Measurements from ENCODE around the gene RPL35. TPM values are rescaled to one million over a fixed set of nuclear protein-coding genes. Genes with fewer than 3 reads are reported as not detected.

RPL35 gene
- total RNA-seq, 1 donor from 2014 or later: 2,553 TPM

GRCh38 chr9:124878021-124878420 is 16.3 kb upstream of the RPL35 start:
- no peak for DNase-seq (ENCODE audit: low spot score)
- H3K27ac Mint-ChIP-seq: no peak overlapping the region
- Histone ChIP-seq H3K4me1 (peaks cover 14% of the 10 kb centered on the region), H3K79me2 (ENCODE audit: low read depth) (peaks cover 7% of the 10 kb centered on the region), H3K4me2 (no peak overlapping the region), H3K27me3 (no peaks in the 10 kb centered on the region), H3K27ac (no peak overlapping the region), H3K9ac (no peak overlapping the region), H2AFZ (replicated peaks) (no peak overlapping the region), H3K36me3 (no peaks in the 10 kb centered on the region), H4K20me1 (ENCODE audit: low read depth) (peaks cover 20% of the 10 kb centered on the region), H3K4me3 (no peak overlapping the region), H3K9me3 (ENCODE audit: low read depth) (no peaks in the 10 kb centered on the region), H3F3A (ENCODE audit: low read depth) (peaks cover 21% of the 10 kb centered on the region)
- H3K27me3 Mint-ChIP-seq (ENCODE audit: insufficient read depth, low read depth): peaks cover 4% of the 10 kb centered on the region
- H3K36me3 Mint-ChIP-seq: peaks cover 17% of the 10 kb centered on the region
- TF ChIP-seq EZH2phosphoT487 (IDR thresholded peaks at IDR 0.05): no peak
- TF ChIP-seq CTCF (IDR thresholded peaks at IDR 0.05): no peak
- TF ChIP-seq EZH2 (IDR thresholded peaks at IDR 0.05): no peak
- no peak overlapping the region for H3K4me3 Mint-ChIP-seq
- H3K4me1 Mint-ChIP-seq: no peaks in the 10 kb centered on the region
- no peaks in the 10 kb centered on the region for H3K9me3 Mint-ChIP-seq

- Histone ChIP-seq H3K36me3 (no peaks in the 10 kb centered on the region), H3K4me1 (peaks cover 14% of the 10 kb centered on the region), H3F3A (ENCODE audit: low read depth) (peaks cover 21% of the 10 kb centered on the region), H3K4me2 (no peak overlapping the region), H3K9me3 (ENCODE audit: low read depth) (no peaks in the 10 kb centered on the region), H3K27ac (no peak overlapping the region), H4K20me1 (ENCODE audit: low read depth) (peaks cover 20% of the 10 kb centered on the region), H2AFZ (replicated peaks) (no peak overlapping the region), H3K79me2 (ENCODE audit: low read depth) (peaks cover 15% of the 10 kb centered on the region), H3K4me3 (no peak overlapping the region), H3K9ac (no peak overlapping the region), H3K27me3 (no peaks in the 10 kb centered on the region)
- H3K9me3 Mint-ChIP-seq: no peaks in the 10 kb centered on the region
- TF ChIP-seq EZH2 (IDR thresholded peaks at IDR 0.05) (no peak), EZH2phosphoT487 (IDR thresholded peaks at IDR 0.05) (no peak), CTCF (IDR thresholded peaks at IDR 0.05) (no peak)
- H3K4me1 Mint-ChIP-seq: no peaks in the 10 kb centered on the region
- no peak overlapping the region for H3K27ac Mint-ChIP-seq
- H3K27me3 Mint-ChIP-seq (ENCODE audit: insufficient read depth, low read depth): peaks cover 4% of the 10 kb centered on the region
- H3K36me3 Mint-ChIP-seq: peaks cover 18% of the 10 kb centered on the region
- H3K4me3 Mint-ChIP-seq: no peak overlapping the region
- no peak for DNase-seq (ENCODE audit: low spot score)
Measured at GRCh38 chr9:124877021-124877782, 15.4 kb upstream of the RPL35 start.

- Histone ChIP-seq H3K36me3 (no peaks in the 10 kb centered on the region), H3K79me2 (ENCODE audit: low read depth) (peaks cover 32% of the 10 kb centered on the region)
Measured at GRCh38 chr9:124875501-124875900, 13.7 kb upstream of the RPL35 start.

More at GRCh38 chr9:124875501-124875900, 13.7 kb upstream of the RPL35 start:
- Mint-ChIP-seq H3K27ac (no peak overlapping the region), H3K9me3 (no peaks in the 10 kb centered on the region), H3K27me3 (ENCODE audit: insufficient read depth, low read depth) (peaks cover 5% of the 10 kb centered on the region), H3K4me1 (peaks cover 14% of the 10 kb centered on the region), H3K4me3 (no peak overlapping the region), H3K36me3 (peaks cover 16% of the 10 kb centered on the region)
- peaks cover 17% of the 10 kb centered on the region for H3K4me1 ChIP-seq
- no peaks in the 10 kb centered on the region for H3K9me3 ChIP-seq (ENCODE audit: low read depth)
- no peak overlapping the region for H3K4me2 ChIP-seq
- H3F3A ChIP-seq (ENCODE audit: low read depth): peaks cover 21% of the 10 kb centered on the region
- no peak overlapping the region for H3K4me3 ChIP-seq
- DNase-seq (ENCODE audit: low spot score): no peak
- no peak overlapping the region for H3K27ac ChIP-seq
- no peak for TF ChIP-seq CTCF (IDR thresholded peaks at IDR 0.05)
- no peak for TF ChIP-seq EZH2 (IDR thresholded peaks at IDR 0.05)
- no peak for TF ChIP-seq EZH2phosphoT487 (IDR thresholded peaks at IDR 0.05)
- H4K20me1 ChIP-seq (ENCODE audit: low read depth): peaks cover 34% of the 10 kb centered on the region
- H3K27me3 ChIP-seq: no peaks in the 10 kb centered on the region
- H2AFZ ChIP-seq (replicated peaks): no peak overlapping the region
- no peak overlapping the region for H3K9ac ChIP-seq
